CD4-positive, alpha-beta T cell treated with Interleukin-12 subunit alpha and Interleukin-12 subunit beta, for 1 hour (primary cell): ENCODE measurements around the gene XRCC1.
"Not testable (repeated sequence)": the region's sequence is repeated elsewhere in the genome, so short reads cannot be mapped to it uniquely, and the experiment has no call there.

Experiments used
- DNase-seq: peaks from one replicate; pipeline ENCODE4 v3.0.0-alpha.2; 2020

The XRCC1 gene

GRCh38 chr19:43540381-43540780 lies 34.9 kb downstream of the XRCC1 start:
- no peak for DNase-seq

- no peak for DNase-seq
Measured at GRCh38 chr19:43538922-43539321, 36.4 kb downstream of the XRCC1 start.

DNA sequence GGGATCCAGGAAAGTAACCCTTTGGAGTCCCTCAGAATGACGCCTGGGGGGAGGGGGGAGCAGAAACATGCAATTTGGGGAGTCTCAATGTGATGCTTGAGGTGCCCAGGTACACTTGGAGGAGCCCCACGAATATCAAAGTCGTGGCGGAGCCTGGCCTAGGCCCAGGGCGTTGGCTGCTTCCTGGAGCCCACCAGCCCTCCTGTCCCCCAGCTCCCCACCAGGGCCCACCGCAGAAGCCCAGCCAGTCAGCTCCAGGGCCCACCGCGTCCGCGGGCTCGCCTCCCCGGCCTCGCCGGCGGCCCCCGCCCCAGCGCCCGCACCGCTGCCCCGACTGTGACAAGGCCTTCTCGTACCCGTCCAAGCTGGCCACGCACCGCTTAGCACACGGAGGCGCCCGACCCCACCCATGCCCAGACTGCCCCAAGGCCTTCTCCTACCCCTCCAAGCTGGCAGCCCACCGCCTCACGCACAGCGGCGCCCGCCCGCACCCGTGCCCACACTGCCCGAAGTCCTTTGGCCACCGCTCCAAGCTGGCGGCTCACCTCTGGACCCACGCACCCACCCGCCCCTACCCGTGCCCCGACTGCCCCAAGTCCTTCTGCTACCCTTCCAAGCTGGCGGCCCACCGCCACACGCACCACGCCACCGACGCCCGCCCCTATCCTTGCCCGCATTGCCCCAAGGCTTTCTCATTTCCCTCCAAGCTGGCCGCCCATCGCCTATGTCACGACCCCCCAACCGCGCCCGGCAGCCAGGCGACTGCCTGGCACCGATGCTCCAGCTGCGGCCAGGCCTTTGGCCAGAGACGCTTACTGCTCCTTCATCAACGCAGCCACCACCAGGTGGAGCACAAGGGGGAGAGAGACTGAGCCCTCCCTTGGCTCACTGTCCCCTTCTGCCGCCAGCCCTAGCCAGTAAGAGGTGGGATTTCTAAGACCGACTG lies 40.2 kb downstream of the XRCC1 start:
- DNase-seq: peak; percentile 28

DNA sequence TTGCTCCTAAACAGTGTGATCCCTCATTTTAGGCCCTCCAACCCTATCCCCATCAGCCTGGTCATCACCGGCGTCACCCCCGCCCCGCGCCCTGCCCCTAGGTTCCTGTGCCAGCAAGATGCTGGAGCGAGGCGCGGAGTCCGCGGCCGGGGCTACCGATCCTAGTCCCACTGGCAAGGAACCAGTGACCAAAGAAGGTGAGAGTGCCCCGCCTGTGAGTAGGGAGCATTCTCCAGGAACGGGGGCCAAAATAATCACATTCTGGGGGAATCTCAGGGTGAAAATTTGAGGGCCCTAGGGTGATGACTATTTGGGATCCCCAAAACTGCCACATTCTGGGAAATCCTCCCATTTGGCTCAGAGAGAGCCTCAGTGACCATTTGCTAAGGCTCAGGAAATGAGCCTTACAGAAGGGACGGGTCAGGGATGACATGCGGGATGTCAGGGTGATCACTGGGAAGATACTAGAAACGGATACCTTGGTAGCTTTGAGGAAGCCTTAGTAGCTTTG lies 41.0 kb downstream of the XRCC1 start:
- no peak for DNase-seq

GRCh38 chr19:43533546-43534304 lies 41.6 kb downstream of the XRCC1 start:
- peak; percentile 95 for DNase-seq

- DNase-seq: peak; percentile 86
Measured at GRCh38 chr19:43532962-43533545, 42.3 kb downstream of the XRCC1 start, which contains the start of gene ZNF575. ZNF575 (plus strand) TSS chr19:43533188; CDS start chr19:43534423, 1,235 bp downstream.

DNA sequence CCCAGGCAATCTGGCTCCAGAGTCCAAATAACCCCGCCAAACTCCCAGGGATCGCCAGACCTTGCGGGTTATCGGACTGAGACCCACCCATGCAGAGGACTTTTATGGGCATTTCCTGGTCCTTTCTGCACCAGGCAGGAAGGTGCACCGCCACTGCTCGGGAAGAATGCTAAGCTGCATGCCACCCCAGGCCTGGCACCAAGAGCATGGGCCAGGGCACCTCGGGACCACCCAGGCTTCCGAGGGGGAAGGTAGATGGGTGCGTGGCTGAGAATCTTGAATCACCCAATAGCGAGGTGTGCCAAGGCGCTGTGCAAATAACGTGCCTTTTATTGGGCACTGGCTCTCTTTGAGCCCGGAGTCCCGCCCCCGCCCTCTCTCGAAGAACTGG lies 42.8 kb downstream of the XRCC1 start:
- DNase-seq: no peak

- DNase-seq: no peak
Measured at GRCh38 chr19:43527860-43528622, 47.3 kb downstream of the XRCC1 start.

DNA sequence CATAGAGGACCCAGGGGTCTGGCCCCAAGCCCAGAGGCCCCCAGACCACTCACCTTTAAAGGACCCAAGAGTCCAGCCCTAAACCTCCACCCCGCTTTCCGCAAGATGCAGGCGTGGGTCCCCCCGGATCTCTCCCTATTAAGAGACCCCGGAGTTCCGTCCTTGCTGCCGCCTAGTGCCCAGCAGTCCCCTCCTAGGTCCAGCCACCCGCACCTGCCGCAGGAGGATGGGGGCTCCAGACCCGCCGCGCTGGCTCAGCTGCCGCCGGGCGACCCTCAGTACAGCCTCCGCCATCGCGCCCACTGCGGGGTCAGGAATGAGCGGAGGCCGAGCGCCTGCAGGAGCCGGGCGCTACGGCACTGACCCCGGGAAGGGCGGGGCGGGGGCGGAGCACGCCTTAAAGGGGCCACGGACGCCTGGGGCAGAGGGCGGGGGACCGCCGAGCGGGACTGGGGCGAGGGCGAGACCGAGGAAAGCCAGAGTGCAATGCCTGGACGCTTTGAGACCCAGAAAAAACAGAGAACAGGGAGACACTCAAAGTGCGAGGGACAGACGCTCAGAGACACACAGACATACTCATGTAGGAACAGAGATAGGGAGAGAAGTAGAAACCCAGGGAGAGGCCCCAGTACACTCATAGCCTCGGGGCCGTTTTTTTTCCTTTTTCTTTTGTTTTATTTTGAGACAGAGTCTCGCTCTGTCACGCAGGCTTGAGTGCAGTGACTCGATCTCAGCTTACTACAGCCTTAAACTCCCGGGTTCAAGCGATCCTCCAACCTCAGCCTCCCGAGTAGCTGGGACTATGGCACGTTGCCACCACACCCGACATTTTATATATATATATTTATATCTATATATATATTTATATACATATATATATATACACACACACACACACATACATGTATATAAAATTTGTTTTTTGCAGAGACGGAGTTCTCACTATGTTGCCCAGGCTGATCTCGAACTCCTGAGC lies 48.2 kb downstream of the XRCC1 start, which contains the start of gene ETHE1:
ETHE1 (minus strand) TSS at position 318 of the 976 bp plus-strand sequence; CDS start at position 294, 24 bp downstream.
- peak; percentile 70 for DNase-seq

DNA sequence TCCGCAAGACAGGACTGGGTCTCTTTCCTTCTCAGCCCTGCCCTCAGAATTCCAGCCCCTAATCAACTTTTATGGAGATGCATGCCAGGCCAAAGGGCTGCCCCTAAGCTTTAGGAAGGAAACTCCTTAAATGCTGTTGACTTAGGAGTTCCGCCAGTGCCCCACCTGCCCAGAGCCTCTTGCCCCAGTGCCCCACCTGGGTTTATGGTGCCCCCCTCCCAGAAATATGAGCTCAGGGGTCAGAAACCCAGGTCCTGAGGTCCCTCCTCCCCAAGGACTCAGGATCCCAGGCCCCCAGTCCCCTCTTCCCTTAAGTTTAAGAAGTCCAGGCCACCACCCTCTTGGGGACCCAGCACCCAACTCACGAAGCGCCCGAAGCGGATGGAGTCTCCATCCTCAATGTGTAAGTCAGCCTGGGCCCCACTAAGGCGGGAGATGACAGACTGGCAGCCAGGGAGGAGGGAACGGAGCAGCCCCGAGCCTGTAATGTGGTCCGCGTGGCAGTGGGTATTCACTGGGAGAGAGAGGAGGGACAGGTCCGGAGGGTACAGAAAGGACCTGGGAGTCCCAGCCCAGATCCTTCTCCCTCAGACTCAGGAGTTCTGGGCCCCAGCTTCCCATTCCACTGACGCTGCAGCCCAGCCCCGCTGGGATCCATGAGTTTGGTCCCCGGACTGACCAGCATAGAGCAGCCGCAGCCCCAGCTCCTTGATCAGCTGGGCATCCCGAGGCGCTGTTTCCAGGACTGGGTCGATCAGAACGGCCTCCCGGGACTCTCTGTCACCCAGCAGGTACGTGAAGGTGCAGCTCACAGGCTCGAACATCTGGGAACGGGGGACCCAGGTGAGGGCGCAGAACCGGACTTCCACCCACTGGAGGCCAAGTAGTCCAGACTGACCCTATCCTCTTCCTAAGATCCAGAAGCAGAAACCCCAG lies 49.2 kb downstream of the XRCC1 start:
- no peak for DNase-seq

DNA sequence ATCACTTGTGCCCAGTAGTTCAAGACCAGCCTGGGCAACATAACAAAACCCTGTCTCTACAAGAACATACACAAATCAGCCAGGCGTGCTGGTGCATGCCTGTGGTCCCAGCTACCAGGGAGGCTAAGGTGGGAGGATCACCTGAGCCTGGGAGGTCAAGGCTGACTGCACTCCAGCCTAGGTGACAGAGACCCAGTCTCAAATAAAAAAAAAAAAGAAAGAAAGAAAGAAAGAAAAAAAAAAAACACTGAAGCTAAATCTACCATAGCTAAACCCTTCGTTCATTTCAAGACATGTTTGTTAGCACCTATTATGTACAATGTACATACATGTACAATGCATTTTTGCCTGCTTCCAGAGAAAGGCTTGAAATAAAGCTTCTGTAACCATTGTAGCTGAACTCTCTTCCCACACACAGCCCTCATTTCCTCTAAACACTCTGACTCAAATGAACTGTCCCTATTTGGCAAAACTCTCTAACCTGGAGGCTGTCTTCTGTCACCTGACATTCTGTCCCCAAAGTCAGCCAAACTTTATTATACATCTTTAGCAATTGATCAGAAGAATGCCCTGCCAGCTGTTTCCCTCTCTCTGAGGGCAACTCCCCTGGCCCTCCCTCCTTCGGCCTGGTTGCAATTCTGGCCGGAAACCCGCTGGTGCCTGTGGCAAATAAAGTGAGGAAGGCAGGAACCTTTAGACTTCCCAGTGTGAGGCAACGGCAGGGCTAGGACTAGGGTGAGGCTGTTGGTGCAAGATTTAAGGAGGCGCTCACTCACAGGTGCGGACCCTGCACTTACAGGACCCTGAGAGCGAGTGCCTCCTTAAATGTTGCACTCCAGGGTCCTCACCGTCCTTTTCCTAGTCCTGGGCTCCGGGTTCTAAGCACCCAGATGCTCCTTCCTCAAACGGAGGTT lies 50.1 kb downstream of the XRCC1 start:
- peak; percentile 44 for DNase-seq

- not testable (repeated sequence) for DNase-seq
Measured at GRCh38 chr19:43523696-43524095, 51.6 kb downstream of the XRCC1 start.

DNA sequence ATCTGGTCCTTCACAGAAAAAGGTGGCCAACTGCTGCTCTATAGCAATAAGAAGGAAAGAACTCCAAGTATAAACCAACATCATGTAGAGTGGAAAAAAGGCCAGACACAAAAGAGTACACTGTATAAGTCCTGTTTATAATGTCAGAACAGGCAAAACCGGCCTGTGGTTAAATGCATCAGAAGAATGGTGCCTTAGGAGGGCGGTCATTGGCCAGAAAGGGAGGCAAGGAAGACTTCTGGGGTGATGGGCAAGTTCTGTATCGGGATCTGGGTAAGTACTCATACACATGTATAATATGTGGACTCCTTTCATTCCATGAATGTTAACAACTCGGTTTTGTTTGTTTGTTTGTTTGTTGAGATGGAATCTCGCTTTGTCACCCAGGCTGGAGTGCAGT lies 52.4 kb downstream of the XRCC1 start:
- no peak for DNase-seq

DNA sequence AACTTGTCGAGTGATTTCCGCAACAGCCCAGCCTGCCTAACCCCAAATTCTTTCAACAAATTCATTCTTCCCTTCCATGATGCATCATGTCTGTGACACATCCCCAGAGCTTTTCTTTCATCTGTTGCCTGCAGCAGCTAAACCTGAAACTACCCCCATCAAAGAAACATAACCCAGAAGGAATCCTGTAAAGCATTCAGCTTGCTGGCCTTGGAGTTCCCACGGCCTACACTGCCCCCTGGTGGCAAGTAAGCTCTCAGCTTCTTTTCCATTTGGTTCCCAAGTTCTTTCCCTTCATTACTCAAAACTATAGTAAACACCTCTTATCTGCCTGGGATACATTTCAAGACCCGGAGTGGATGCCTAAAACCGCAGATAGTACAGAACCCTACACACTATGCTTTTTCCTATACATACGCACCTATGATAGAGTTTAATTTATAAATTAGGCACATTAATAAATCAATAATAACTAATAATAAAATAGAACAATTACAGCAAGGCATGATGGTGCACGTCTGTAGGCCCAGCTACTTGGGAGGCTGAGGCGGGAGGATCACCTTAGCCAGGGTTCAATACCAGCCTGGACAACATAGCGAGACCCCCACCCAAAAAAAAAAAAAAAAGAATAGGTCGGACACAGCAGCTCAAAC lies 55.8 kb downstream of the XRCC1 start:
- peak; percentile 80 for DNase-seq

DNA sequence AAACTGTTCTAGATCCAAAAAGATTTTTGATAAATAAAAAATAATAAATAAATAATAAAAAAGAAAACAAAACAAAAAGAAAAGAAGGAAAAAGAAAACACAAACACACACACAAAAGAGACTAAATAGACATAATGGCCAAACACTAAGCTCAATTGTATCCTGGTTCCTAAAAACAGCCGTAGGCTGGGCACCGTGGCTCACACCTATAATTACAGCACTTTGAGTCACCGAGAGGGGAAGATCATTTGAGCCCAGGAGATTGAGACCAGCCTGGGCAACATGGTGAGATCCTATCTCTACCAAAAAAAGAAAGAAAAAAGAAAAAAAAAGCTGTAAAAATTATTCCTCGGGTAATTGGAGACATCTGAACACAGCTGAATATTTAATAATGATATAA lies 57.3 kb downstream of the XRCC1 start:
- DNase-seq: no peak

GRCh38 chr19:43512399-43512798 lies 62.9 kb downstream of the XRCC1 start:
- DNase-seq: not testable (repeated sequence)

DNA sequence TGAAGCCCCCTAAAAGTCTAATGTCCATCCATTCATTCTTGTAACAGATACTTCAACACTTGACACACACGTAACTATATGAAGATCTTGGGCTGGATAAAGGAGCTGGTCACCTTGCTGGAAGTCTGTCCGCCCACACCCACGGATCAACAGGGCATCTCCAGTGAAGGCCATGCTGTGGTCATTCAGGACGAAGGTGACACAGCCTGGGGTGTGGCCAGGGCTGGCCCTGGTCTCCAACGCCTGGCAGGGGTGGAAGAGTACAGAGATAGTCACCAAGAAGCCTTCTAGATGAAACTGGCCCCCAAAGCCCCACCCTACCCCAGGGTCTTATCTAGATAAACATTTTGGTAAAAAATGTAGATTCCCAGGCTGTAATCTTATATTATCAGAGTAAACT lies 64.0 kb downstream of the XRCC1 start:
- DNase-seq: no peak

DNA sequence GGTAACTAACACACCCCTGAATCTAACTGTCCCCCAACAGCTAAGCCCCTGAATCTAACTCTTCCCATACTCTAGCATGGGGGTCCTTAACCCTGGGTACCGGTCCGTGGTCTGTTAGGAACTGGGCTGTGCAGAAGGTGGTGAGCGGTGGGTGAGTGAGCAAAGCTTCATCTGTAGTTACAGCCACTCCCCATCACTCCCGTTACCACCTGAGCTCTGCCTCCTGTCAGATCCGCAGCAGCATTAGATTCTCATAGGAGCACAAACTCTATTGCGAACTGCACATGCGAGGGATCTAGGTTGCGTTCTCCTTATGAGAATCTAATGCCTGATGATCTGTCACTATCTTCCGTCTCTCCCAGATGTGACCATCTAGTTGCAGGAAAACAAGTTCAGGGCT lies 64.6 kb downstream of the XRCC1 start:
- DNase-seq: no peak
